Measurements from ENCODE around the gene MAN2A2.
"Not testable (repeated sequence)": the region's sequence is repeated elsewhere in the genome, so short reads cannot be mapped to it uniquely, and the experiment has no call there.

Gene MAN2A2

GRCh38 chr15:90903733-90904536 lies 833 bp downstream of the MAN2A2 start:
- DNase-seq (ENCODE audit: low read depth in 2 of 2), result no peak

GRCh38 chr15:90904746-90905145 lies 1.6 kb downstream of the MAN2A2 start:
- DNase-seq (ENCODE audit: low read depth in 2 of 2), result no peak

GRCh38 chr15:90905306-90906180 lies 2.4 kb downstream of the MAN2A2 start:
- DNase-seq (ENCODE audit: low read depth in 2 of 2), result no peak

- DNase-seq (ENCODE audit: low read depth in 2 of 2), result no peak
These were observed 3.2 kb downstream of the MAN2A2 start for GRCh38 chr15:90906181-90906849.

- DNase-seq (ENCODE audit: low read depth in 2 of 2), result no peak
These were observed 4.1 kb downstream of the MAN2A2 start for GRCh38 chr15:90907051-90907660.

- DNase-seq (ENCODE audit: low read depth in 2 of 2), result no peak
These were observed 4.9 kb downstream of the MAN2A2 start for GRCh38 chr15:90907838-90908507.

- DNase-seq (ENCODE audit: low read depth in 2 of 2), result not testable (repeated sequence)
These were observed 6.3 kb downstream of the MAN2A2 start for GRCh38 chr15:90909449-90909848.

- DNase-seq (ENCODE audit: low read depth in 2 of 2), result no peak
These were observed 6.9 kb downstream of the MAN2A2 start for GRCh38 chr15:90909976-90910375.

- no peak for DNase-seq (ENCODE audit: low read depth in 2 of 2)
These were observed 7.6 kb downstream of the MAN2A2 start for GRCh38 chr15:90910441-90911301.

GRCh38 chr15:90911302-90911623 lies 8.2 kb downstream of the MAN2A2 start:
- no peak for DNase-seq (ENCODE audit: low read depth in 2 of 2)

GRCh38 chr15:90911906-90912769 lies 9.0 kb downstream of the MAN2A2 start:
- no peak for DNase-seq (ENCODE audit: low read depth in 2 of 2)

- DNase-seq (ENCODE audit: low read depth in 2 of 2), result no peak
These were observed 9.6 kb downstream of the MAN2A2 start for GRCh38 chr15:90912770-90913075.

GRCh38 chr15:90913398-90913944 lies 10.4 kb downstream of the MAN2A2 start:
- no peak for DNase-seq (ENCODE audit: low read depth in 2 of 2)

GRCh38 chr15:90914305-90915080 lies 11.4 kb downstream of the MAN2A2 start:
- DNase-seq (ENCODE audit: low read depth in 2 of 2), result no peak

GRCh38 chr15:90915216-90915807 lies 12.2 kb downstream of the MAN2A2 start:
- DNase-seq (ENCODE audit: low read depth in 2 of 2), result no peak

- DNase-seq (ENCODE audit: low read depth in 2 of 2), result no peak
These were observed 12.8 kb downstream of the MAN2A2 start for GRCh38 chr15:90915808-90916440.

GRCh38 chr15:90916461-90916860 lies 13.4 kb downstream of the MAN2A2 start:
- DNase-seq (ENCODE audit: low read depth in 2 of 2), result no peak

- DNase-seq (ENCODE audit: low read depth in 2 of 2), result no peak
These were observed 14.5 kb downstream of the MAN2A2 start for GRCh38 chr15:90917569-90917968.
